OCI-LY1 (cell line): Measurements from ENCODE around the gene ZFC3H1.
"Not testable (repeated sequence)": the region's sequence is repeated elsewhere in the genome, so short reads cannot be mapped to it uniquely, and the experiment has no call there.

Experiments used
- H2AFZ ChIP-seq: fragments of 200-600 bp; sonication (generic), shearing (Covaris generic); 2 replicates; pipeline ENCODE4 v1.6.0; 2014; ENCODE audit warnings: antibody characterized with exemption, mild to moderate bottlenecking, low read length
- H3F3A ChIP-seq: fragments of 200-600 bp; sonication (generic), shearing (Covaris generic); 2 replicates; pipeline ENCODE4 v1.6.0; 2014; ENCODE audit warnings: mild to moderate bottlenecking, antibody characterized with exemption, low read length, moderate library complexity; ENCODE audit not compliant: insufficient read depth
- H3K27ac ChIP-seq: fragments of 200-600 bp; sonication (generic); 2 replicates; pipeline ENCODE4 v1.5.1; 2014; ENCODE audit warnings: low read length, mixed run types, mild to moderate bottlenecking, low read depth; ENCODE audit not compliant: poor library complexity, severe bottlenecking
- H3K27me3 ChIP-seq: fragments of 200-600 bp; sonication (generic); 2 replicates; pipeline ENCODE4 v1.6.0; 2014; ENCODE audit warnings: antibody characterized with exemption, mild to moderate bottlenecking, low read length, moderate library complexity; ENCODE audit not compliant: insufficient read depth
- H3K36me3 ChIP-seq: fragments of 200-600 bp; sonication (generic); 2 replicates; pipeline ENCODE4 v1.6.1; 2014; ENCODE audit warnings: mild to moderate bottlenecking, antibody characterized with exemption, low read length, moderate library complexity, mixed read lengths; ENCODE audit not compliant: insufficient read depth
- H3K4me1 ChIP-seq: fragments of 200-600 bp; sonication (generic); 2 replicates; pipeline ENCODE4 v1.5.1; 2014; ENCODE audit warnings: mild to moderate bottlenecking, low read length, moderate library complexity; ENCODE audit not compliant: insufficient read depth, severe bottlenecking
- H3K4me2 ChIP-seq: fragments of 200-600 bp; sonication (generic), shearing (Covaris generic); 2 replicates; pipeline ENCODE4 v1.6.1; 2014; ENCODE audit warnings: low read length
- H3K4me3 ChIP-seq: fragments of 200-600 bp; sonication (generic); 2 replicates; pipeline ENCODE4 v1.5.1; 2014; ENCODE audit warnings: low read length, low read depth, mild to moderate bottlenecking, mixed read lengths; ENCODE audit not compliant: poor library complexity, severe bottlenecking
- H3K79me2 ChIP-seq: fragments of 200-600 bp; shearing (Covaris generic); 2 replicates; pipeline ENCODE4 v1.6.1; 2016; ENCODE audit warnings: mixed run types, low read length, mixed read lengths; ENCODE audit not compliant: insufficient read depth
- H3K9ac ChIP-seq: fragments of 200-600 bp; sonication (generic), shearing (Covaris generic); 2 replicates; pipeline ENCODE4 v1.6.1; 2014; ENCODE audit warnings: mild to moderate bottlenecking, low read length, mixed read lengths
- H3K9me2 ChIP-seq: fragments of 200-600 bp; sonication (generic), shearing (Covaris generic); 2 replicates; pipeline ENCODE4 v1.6.1; 2014; ENCODE audit warnings: low read depth, mild to moderate bottlenecking, low read length, mixed read lengths
- H3K9me3 ChIP-seq: fragments of 200-600 bp; shearing (Covaris generic); 2 replicates; pipeline ENCODE4 v1.6.1; 2014; ENCODE audit warnings: low read length, mixed read lengths
- H4K20me1 ChIP-seq: fragments of 200-600 bp; sonication (generic), shearing (Covaris generic); 2 replicates; pipeline ENCODE4 v1.6.0; 2016; ENCODE audit warnings: mild to moderate bottlenecking, low read length; ENCODE audit not compliant: insufficient read depth
- EZH2 ChIP-seq: fragments of 200-600 bp; sonication (generic), shearing (Covaris generic); IDR thresholded peaks from 2 replicates; pipeline ENCODE4 v1.8.0; 2017; ENCODE audit warnings: borderline replicate concordance, mixed run types, mild to moderate bottlenecking, antibody characterized with exemption, low read length, moderate library complexity, mixed read lengths
- TF ChIP-seq, protein P1 (sequence below): fragments of 200-600 bp; sonication (generic), shearing (Covaris generic); IDR thresholded peaks from 2 replicates; pipeline ENCODE4 v1.5.1; 2017; ENCODE audit warnings: mild to moderate bottlenecking, antibody characterized with exemption, low read length, moderate library complexity, mixed read lengths

Gene ZFC3H1

DNA sequence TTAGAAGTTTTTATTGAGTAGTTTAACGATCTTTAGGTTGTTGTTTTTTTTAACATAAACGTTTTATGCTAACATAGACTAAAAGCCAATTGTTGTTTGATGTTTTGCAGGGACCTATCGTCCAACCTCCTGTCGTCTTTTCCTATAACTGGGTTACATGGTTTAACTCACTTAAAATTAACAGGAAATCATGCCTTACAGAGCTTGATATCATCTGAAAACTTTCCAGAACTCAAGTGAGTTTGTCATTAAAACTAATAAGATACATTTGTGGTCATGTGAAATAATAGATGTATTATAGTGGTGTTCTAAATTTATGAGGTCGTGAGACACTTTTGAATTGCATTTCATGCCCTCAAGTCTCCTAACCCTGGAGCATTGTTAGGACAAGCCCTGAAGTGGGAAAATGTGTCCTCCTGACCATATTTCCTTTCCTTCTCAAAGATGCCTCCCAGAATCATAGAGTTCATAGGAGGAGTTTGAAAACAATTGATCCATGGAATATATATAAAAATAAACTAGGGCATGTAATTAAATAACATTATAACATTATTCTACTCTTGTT, 84.9 kb downstream of the ZFC3H1 start:
- Histone ChIP-seq H3K4me3 (no peak overlapping the region), H3K4me2 (no peak overlapping the region), H3K9me2 (no peaks in the 10 kb centered on the region), H3K79me2 (no peaks in the 10 kb centered on the region), H3K4me1 (no peaks in the 10 kb centered on the region), H4K20me1 (no peaks in the 10 kb centered on the region), H2AFZ (no peak overlapping the region), H3K36me3 (no peaks in the 10 kb centered on the region), H3K27me3 (no peaks in the 10 kb centered on the region), H3F3A (no peaks in the 10 kb centered on the region), H3K27ac (no peak overlapping the region), H3K9ac (no peak overlapping the region), H3K9me3 (no peaks in the 10 kb centered on the region)
- TF ChIP-seq, protein P1, sequence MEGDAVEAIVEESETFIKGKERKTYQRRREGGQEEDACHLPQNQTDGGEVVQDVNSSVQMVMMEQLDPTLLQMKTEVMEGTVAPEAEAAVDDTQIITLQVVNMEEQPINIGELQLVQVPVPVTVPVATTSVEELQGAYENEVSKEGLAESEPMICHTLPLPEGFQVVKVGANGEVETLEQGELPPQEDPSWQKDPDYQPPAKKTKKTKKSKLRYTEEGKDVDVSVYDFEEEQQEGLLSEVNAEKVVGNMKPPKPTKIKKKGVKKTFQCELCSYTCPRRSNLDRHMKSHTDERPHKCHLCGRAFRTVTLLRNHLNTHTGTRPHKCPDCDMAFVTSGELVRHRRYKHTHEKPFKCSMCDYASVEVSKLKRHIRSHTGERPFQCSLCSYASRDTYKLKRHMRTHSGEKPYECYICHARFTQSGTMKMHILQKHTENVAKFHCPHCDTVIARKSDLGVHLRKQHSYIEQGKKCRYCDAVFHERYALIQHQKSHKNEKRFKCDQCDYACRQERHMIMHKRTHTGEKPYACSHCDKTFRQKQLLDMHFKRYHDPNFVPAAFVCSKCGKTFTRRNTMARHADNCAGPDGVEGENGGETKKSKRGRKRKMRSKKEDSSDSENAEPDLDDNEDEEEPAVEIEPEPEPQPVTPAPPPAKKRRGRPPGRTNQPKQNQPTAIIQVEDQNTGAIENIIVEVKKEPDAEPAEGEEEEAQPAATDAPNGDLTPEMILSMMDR = no peak
- TF ChIP-seq EZH2 = no peak

DNA sequence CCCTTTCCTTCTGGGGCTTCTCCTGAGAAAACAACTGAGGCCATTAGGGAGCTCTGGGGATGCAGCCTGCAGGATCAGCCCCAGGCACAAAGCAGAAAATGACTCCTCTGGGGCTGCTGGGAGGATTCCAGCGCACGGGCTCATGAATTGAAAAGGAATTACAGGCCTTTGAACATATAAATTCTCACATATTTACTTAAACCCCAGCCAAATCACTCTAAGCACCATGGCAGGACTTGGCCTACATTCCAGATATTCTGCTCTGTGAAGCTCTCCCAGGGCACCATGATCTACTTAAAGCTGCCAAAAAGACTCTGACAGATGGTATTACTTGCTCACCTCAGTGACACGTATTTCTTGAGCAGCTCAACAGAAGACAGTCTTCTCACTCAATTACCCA, 87.2 kb downstream of the ZFC3H1 start:
- H3K9me3 ChIP-seq = no peaks in the 10 kb centered on the region
- no peaks in the 10 kb centered on the region for H3K79me2 ChIP-seq
- no peaks in the 10 kb centered on the region for H3K9me2 ChIP-seq
- H4K20me1 ChIP-seq = no peaks in the 10 kb centered on the region
- H3K4me2 ChIP-seq = no peak overlapping the region
- H3K4me3 ChIP-seq = no peak overlapping the region
- H3K36me3 ChIP-seq = no peaks in the 10 kb centered on the region
- TF ChIP-seq EZH2 = no peak
- no peaks in the 10 kb centered on the region for H3F3A ChIP-seq
- H3K27me3 ChIP-seq = no peaks in the 10 kb centered on the region
- no peak overlapping the region for H3K27ac ChIP-seq
- H3K4me1 ChIP-seq = no peaks in the 10 kb centered on the region
- H3K9ac ChIP-seq = no peak overlapping the region
- no peak overlapping the region for H2AFZ ChIP-seq

DNA sequence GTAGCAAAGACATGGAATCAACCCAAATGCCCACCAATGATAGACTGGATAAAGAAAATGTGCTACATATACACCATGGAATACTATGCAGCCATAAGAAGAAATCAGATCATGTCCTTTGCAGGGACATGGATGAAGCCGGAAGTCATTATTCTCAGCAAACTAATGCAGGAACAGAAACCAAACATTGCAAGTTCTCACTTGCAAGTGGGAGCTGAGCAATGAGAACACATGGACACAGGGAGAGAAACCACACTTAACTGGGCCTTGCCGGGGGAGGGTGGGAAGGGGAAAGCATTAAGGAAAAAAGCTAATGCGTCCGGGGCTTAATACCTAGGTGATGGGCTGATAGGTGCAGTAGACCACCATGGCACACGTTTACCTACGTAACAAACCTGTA, 93.8 kb downstream of the ZFC3H1 start:
- not testable (repeated sequence) for H3K4me1 ChIP-seq, H3K9ac ChIP-seq

DNA sequence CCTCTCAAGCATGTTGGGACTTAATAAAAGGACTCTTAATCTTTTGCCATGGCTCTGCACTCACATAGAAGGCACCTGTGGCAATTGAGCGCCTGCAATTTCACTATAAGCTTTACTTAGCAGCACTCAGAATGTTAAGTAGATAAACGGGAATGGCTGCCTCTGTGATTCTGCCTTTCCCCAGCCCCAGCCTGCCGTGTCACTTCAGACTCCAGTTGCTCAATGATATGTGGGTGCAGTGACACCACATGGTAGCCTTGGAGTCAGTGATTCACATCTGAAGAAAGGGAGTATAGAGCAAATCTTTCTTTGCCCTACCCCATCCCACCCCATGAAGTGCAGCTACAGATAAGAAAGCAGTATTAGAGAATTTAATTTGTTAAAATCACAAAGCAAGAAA, 96.1 kb downstream of the ZFC3H1 start:
- H2AFZ ChIP-seq = no peak overlapping the region
- no peaks in the 10 kb centered on the region for H3F3A ChIP-seq
- TF ChIP-seq, protein P1 = no peak
- TF ChIP-seq EZH2 = no peak
- H3K9ac ChIP-seq = no peak overlapping the region
- H3K4me1 ChIP-seq = no peaks in the 10 kb centered on the region
- H3K4me2 ChIP-seq = no peak overlapping the region
- H4K20me1 ChIP-seq = no peaks in the 10 kb centered on the region
- no peak overlapping the region for H3K27ac ChIP-seq
- no peaks in the 10 kb centered on the region for H3K9me3 ChIP-seq
- H3K9me2 ChIP-seq = no peaks in the 10 kb centered on the region
- H3K27me3 ChIP-seq = no peaks in the 10 kb centered on the region
- no peak overlapping the region for H3K4me3 ChIP-seq
- no peaks in the 10 kb centered on the region for H3K79me2 ChIP-seq
- H3K36me3 ChIP-seq = no peaks in the 10 kb centered on the region

More for the DNA sequence above, 93.8 kb downstream of the ZFC3H1 start:
- not testable (repeated sequence) for H3K4me3 ChIP-seq, H3K79me2 ChIP-seq, H2AFZ ChIP-seq, H3K27ac ChIP-seq, H3K9me2 ChIP-seq, H3F3A ChIP-seq, H3K36me3 ChIP-seq, H3K9me3 ChIP-seq, H3K27me3 ChIP-seq, H3K4me2 ChIP-seq, H4K20me1 ChIP-seq
